RWPE1 (cell line): ENCODE measurements around the gene PPP6R2.

Source experiments
- CTCF ChIA-PET: fragments of 350-600 bp; sonication (Branson Sonifier 250); formaldehyde crosslinking; extraction: SDS; loops from one replicate; lab custom pipeline; 2021; lab: Yijun Ruan, JAX
- POLR2A ChIA-PET: fragments of 400-600 bp; formaldehyde crosslinking; extraction: SDS; loops from one replicate; lab custom pipeline; 2020; ENCODE audit warnings: antibody characterized with exemption; ENCODE audit not compliant: low non-redundant PET; lab: Yijun Ruan, JAX
- DNase-seq: peaks from one replicate; pipeline ENCODE4 v3.0.0; 2012; ENCODE audit warnings: low spot score
- H3K27ac ChIP-seq: fragments of 450-650 bp; 2 replicates; pipeline ENCODE4 v1.5.1; 2017
- TF ChIP-seq, protein P1 (sequence below): fragments of 450-650 bp; conservative IDR thresholded peaks from 2 replicates; pipeline ENCODE4 v1.5.1; 2017; ENCODE audit warnings: low read depth, mild to moderate bottlenecking

Gene PPP6R2

DNA sequence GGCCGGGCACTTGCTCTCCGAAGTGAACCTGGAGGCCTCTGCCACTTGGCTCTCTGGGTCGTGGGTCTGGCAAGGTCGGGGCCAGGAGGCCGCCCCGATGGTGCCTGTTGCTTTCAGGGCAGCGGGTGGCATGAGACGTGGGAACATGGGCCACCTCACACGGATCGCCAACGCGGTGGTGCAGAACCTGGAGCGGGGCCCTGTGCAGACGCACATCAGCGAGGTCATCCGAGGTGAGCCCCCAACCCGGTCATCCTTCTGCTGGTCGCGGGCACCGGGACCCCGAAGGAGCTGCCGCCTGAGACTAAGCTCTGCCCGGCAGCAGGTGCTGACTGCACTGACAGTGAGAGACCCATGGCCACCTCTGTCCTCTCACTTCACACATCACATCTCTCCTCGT is 91.7 kb downstream of the PPP6R2 start:
- ChIA-PET CTCF (no interaction called here), POLR2A (interaction anchor here (0.6 kb wide), 1 partner anchor 67 kb away, joined by 3 read pairs; no protein-coding TSS in a partner anchor)
- peak overlapping the region; percentile 81 for H3K27ac ChIP-seq
- DNase-seq = no peak
- TF ChIP-seq, protein P1, sequence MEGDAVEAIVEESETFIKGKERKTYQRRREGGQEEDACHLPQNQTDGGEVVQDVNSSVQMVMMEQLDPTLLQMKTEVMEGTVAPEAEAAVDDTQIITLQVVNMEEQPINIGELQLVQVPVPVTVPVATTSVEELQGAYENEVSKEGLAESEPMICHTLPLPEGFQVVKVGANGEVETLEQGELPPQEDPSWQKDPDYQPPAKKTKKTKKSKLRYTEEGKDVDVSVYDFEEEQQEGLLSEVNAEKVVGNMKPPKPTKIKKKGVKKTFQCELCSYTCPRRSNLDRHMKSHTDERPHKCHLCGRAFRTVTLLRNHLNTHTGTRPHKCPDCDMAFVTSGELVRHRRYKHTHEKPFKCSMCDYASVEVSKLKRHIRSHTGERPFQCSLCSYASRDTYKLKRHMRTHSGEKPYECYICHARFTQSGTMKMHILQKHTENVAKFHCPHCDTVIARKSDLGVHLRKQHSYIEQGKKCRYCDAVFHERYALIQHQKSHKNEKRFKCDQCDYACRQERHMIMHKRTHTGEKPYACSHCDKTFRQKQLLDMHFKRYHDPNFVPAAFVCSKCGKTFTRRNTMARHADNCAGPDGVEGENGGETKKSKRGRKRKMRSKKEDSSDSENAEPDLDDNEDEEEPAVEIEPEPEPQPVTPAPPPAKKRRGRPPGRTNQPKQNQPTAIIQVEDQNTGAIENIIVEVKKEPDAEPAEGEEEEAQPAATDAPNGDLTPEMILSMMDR = no peak

DNA sequence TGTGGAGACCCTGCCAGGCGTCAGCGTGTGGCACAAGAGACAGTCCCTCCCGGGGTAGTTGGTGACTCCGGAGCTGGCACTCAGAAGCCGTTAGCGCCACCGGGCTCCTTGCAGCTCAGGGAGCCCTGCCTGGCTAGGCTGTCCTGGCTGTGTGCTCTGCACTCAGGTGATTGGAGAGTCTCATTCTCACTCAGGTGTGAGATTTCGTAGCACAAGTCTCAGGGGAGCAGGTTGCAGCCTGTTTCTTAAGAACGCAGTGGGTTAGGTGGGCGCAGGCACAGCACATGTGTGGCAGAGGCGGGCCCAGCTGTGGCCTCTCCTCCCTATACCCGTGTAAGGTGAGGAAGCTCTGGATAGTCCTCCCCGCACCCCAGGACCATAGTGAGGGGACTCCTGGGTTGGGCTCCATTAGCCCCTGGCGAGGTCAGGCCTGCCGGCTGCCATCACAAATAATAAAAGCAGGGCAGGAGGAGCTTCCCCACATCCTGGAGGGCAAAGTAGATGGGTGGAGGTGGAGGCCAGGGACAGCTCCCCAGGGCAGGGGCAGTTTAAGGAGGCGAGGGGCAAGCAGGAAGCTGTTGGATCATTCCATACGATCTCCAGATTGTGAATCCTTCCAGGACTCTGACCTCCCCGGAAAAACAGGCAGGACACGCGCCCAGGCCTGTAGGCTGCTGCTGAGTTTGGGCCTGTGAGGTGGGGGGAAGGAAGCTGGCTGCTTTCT is 92.3 kb downstream of the PPP6R2 start:
- ChIA-PET POLR2A (interaction anchor here (0.6 kb wide), 1 partner anchor 66 kb away, joined by 3 read pairs; no protein-coding TSS in a partner anchor), CTCF (no interaction called here)
- H3K27ac ChIP-seq = peak overlapping the region; percentile 81
- no peak for DNase-seq
- TF ChIP-seq, protein P1 = no peak

DNA sequence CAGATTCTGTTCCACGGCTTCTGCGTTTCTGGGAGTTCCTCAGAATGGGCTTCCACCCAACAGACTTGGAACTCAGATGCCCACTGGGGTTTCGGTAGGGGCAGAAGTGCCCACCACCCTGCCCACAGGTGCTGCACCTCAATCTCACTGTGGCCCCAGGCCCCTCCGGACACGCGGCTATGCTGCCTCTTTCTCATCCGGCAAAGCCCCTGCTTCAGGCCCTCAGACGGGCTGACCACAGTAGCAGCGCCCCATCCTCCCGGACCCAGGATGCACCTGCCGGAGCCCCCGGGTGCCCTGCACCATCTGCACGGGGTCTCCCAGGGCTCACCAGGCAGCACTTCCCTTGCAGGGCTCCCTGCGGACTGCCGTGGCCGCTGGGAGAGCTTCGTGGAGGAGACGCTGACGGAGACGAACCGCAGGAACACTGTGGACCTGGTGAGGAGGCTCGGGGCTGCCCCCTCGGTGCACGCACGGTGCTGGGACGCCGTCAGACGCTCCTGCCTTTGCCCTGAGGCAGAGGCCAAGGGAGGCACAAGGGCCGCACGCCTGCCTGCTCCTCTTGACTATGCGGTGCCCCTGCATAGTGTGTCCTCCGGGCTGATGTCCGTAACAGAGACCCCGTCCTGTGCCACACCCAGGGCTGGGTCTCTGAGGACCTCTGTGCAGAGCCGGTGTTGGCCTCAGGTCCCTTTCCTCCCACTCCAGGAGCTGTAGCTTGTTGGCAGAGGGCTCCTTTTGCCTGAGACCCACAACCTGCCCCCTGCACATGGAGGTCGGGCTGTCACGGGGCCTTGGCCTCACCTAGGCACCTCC is 93.1 kb downstream of the PPP6R2 start:
- DNase-seq = no peak

DNA sequence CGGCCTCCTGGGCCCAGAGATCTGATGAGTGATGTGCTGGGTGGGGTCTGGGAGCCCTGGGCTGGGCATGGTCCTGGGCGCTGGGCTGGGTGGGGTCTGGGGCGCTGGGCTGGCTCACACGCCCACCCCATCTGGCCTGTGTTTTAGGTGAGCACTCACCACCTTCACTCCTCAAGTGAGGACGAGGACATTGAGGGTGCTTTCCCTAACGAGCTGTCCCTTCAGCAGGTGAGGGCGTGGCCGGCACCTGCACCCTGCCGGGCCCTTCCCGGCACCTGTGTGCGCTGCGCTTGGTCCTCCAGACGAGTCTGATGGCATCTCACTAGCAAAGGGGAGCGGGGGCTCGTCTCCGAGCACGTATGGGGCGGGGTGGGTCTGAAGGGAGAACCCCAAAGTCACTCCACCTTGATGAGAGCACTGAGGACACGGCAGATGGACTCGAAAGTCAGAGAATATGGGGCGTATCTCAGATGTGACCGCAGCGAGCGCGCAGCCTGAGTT is 93.8 kb downstream of the PPP6R2 start:
- ChIA-PET POLR2A (no interaction called here), CTCF (no interaction called here)
- DNase-seq = no peak
- TF ChIP-seq, protein P1 = no peak
- peak overlapping the region; percentile 81 for H3K27ac ChIP-seq

More for the DNA sequence above, 93.1 kb downstream of the PPP6R2 start:
- H3K27ac ChIP-seq = peak overlapping the region; percentile 81
- CTCF ChIA-PET = no interaction called here
- TF ChIP-seq, protein P1 = no peak
- POLR2A ChIA-PET = no interaction called here

DNA sequence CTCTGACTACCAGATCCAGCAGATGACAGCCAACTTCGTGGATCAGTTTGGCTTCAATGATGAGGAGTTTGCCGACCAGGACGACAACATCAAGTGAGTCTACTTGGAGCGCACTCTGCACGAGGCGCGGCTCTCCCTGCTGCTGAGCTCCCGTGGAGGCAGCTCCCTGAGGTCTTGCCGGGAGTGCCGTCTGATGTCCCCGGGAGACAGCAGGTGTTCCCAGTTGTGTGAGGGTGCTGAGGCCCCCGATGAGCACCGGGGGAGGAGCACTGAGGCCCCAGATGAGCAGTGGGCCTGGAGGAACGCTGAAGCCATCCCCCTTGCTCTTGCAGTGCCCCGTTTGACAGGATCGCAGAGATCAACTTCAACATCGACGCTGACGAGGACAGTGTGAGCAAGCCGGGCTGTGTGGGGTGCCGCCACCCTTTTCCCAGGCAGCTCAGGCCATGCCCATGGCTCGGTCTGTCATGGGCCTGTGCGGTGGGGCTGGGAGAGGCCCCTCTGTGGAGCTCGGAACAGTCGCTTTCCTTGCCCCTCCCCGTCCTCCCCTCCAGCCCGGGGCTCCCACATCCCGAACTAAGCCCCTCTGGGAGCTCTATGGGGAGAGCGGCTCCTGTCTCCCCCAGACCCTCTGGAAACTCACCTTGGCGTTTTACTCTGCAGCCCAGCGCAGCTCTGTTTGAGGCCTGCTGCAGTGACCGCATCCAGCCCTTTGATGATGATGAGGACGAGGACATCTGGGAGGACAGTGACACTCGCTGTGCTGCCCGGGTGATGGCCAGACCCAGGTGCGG is 94.6 kb downstream of the PPP6R2 start:
- no peak for DNase-seq
- H3K27ac ChIP-seq = 0 out of 2 replicates have a peak overlapping the region, but pooled peaks have one; percentile 81
- TF ChIP-seq, protein P1 = no peak
- CTCF ChIA-PET = no interaction called here
- POLR2A ChIA-PET = no interaction called here
